Astrocyte (in vitro differentiated cells and primary cell): ENCODE measurements around the gene PPP2R3B. TPM values are rescaled to one million over a fixed set of nuclear protein-coding genes. Genes with fewer than 3 reads are reported as not detected.

ENCODE experiments used
- DNase-seq: peaks from one replicate; pipeline ENCODE4 v3.0.0-alpha.2; 2010; ENCODE audit warnings: low read depth
- FAIRE-seq: peaks from 2 replicates; lab custom pipeline; 2011; peaks lifted over from hg19 to GRCh38; lab: Jason Lieb, UNC
- H2AFZ ChIP-seq: 2 replicates; pipeline ENCODE4 v1.6.0; 2012; ENCODE audit warnings: low read depth, low read length, inconsistent platforms
- H3K27ac ChIP-seq: 2 replicates; pipeline ENCODE4 v1.5.1; 2011; ENCODE audit warnings: low read depth, low read length, inconsistent platforms
- H3K27me3 ChIP-seq: 2 replicates; pipeline ENCODE4 v1.6.0; 2011; ENCODE audit warnings: low read length, inconsistent platforms; ENCODE audit not compliant: insufficient read depth
- H3K36me3 ChIP-seq: 2 replicates; pipeline ENCODE4 v1.5.1; 2011; ENCODE audit warnings: low read length, inconsistent platforms; ENCODE audit not compliant: insufficient read depth
- H3K4me1 ChIP-seq: 2 replicates; pipeline ENCODE4 v1.5.1; 2011; ENCODE audit warnings: low read length, inconsistent platforms; ENCODE audit not compliant: insufficient read depth
- H3K4me2 ChIP-seq: 2 replicates; pipeline ENCODE4 v1.6.0; 2012; ENCODE audit warnings: low read length, inconsistent platforms
- H3K4me3 ChIP-seq: 2 replicates; pipeline ENCODE4 v1.5.1; 2011; ENCODE audit warnings: low read depth, mild to moderate bottlenecking, low read length, inconsistent platforms; ENCODE audit not compliant: insufficient read depth
- H3K79me2 ChIP-seq: 2 replicates; pipeline ENCODE4 v1.6.0; 2012; ENCODE audit warnings: mild to moderate bottlenecking, low read length, inconsistent platforms; ENCODE audit not compliant: insufficient read depth
- H3K9ac ChIP-seq: 2 replicates; pipeline ENCODE4 v1.6.0; 2012; ENCODE audit warnings: mild to moderate bottlenecking, low read length, inconsistent platforms
- H3K9me3 ChIP-seq: 2 replicates; pipeline ENCODE4 v1.5.1; 2012; ENCODE audit warnings: low read depth, mild to moderate bottlenecking, low read length, inconsistent platforms; ENCODE audit not compliant: insufficient read depth
- H4K20me1 ChIP-seq: 2 replicates; pipeline ENCODE4 v1.6.0; 2012; ENCODE audit warnings: low read length, inconsistent platforms; ENCODE audit not compliant: insufficient read depth
- H3K27ac Mint-ChIP-seq: one replicate; pipeline ENCODE4 v1.8.0; 2021; ENCODE audit warnings: mild to moderate bottlenecking, mixed read lengths; ENCODE audit not compliant: unreplicated experiment
- H3K27me3 Mint-ChIP-seq: one replicate; pipeline ENCODE4 v1.8.0; 2021; ENCODE audit warnings: low read depth, mixed read lengths; ENCODE audit not compliant: unreplicated experiment
- H3K36me3 Mint-ChIP-seq: one replicate; pipeline ENCODE4 v1.8.0; 2021; ENCODE audit warnings: low read depth, mixed read lengths; ENCODE audit not compliant: unreplicated experiment
- H3K4me1 Mint-ChIP-seq: one replicate; pipeline ENCODE4 v1.8.0; 2021; ENCODE audit warnings: low read depth, mixed read lengths; ENCODE audit not compliant: unreplicated experiment
- H3K4me3 Mint-ChIP-seq: one replicate; pipeline ENCODE4 v1.8.0; 2021; ENCODE audit warnings: mild to moderate bottlenecking, moderate library complexity, mixed read lengths; ENCODE audit not compliant: unreplicated experiment
- H3K9me3 Mint-ChIP-seq: one replicate; pipeline ENCODE4 v1.8.0; 2021; ENCODE audit warnings: mild to moderate bottlenecking, mixed read lengths; ENCODE audit not compliant: unreplicated experiment
- CTCF ChIP-seq: IDR thresholded peaks from 2 replicates; pipeline ENCODE4 v1.5.1; 2011; ENCODE audit warnings: low read depth, mild to moderate bottlenecking, inconsistent platforms, low read length, moderate library complexity; ENCODE audit not compliant: insufficient read depth
- EZH2 ChIP-seq: IDR thresholded peaks from 2 replicates; pipeline ENCODE4 v1.6.1; 2012; ENCODE audit warnings: mild to moderate bottlenecking, low read length, inconsistent platforms; ENCODE audit not compliant: insufficient read depth
- total RNA-seq: library from RNA; stranded (reverse); gene quantifications from 2 replicates; pipeline ENCODE4 v1.2.1, GENCODE V29; 2021

PPP2R3B gene
- total RNA-seq, 1 donor from 2014 or later = 44.7 TPM

GRCh38 chrX:311156-312129 is 75.3 kb downstream of the PPP2R3B start:
- no peak overlapping the region for H3K9ac ChIP-seq
- H2AFZ ChIP-seq = no peak overlapping the region
- no peaks in the 10 kb centered on the region for H3K9me3 ChIP-seq
- no peak overlapping the region for H3K4me2 ChIP-seq
- Mint-ChIP-seq H3K27ac (no peak overlapping the region), H3K4me1 (no peaks in the 10 kb centered on the region), H3K27me3 (no peaks in the 10 kb centered on the region), H3K9me3 (no peaks in the 10 kb centered on the region), H3K4me3 (no peak overlapping the region), H3K36me3 (peaks cover 11% of the 10 kb centered on the region)
- H3K4me3 ChIP-seq = no peak overlapping the region
- no peak for FAIRE-seq
- peaks cover 16% of the 10 kb centered on the region for H4K20me1 ChIP-seq
- H3K79me2 ChIP-seq = peaks cover 4% of the 10 kb centered on the region
- TF ChIP-seq EZH2 (no peak), CTCF (no peak)
- H3K27ac ChIP-seq = no peak overlapping the region
- H3K36me3 ChIP-seq = peaks cover 18% of the 10 kb centered on the region
- no peaks in the 10 kb centered on the region for H3K27me3 ChIP-seq
- H3K4me1 ChIP-seq = no peaks in the 10 kb centered on the region
- DNase-seq = no peak

- Mint-ChIP-seq H3K4me1 (no peaks in the 10 kb centered on the region), H3K4me3 (no peak overlapping the region), H3K36me3 (peaks cover 13% of the 10 kb centered on the region), H3K27ac (no peak overlapping the region), H3K27me3 (no peaks in the 10 kb centered on the region), H3K9me3 (no peaks in the 10 kb centered on the region)
- H3K9ac ChIP-seq = no peak overlapping the region
- no peak for DNase-seq
- H3K4me2 ChIP-seq = no peak overlapping the region
- no peaks in the 10 kb centered on the region for H3K4me1 ChIP-seq
- H3K27ac ChIP-seq = no peak overlapping the region
- H3K9me3 ChIP-seq = no peaks in the 10 kb centered on the region
- peaks cover 24% of the 10 kb centered on the region for H3K36me3 ChIP-seq
- H2AFZ ChIP-seq = no peak overlapping the region
- no peak overlapping the region for H3K4me3 ChIP-seq
- H4K20me1 ChIP-seq = peaks cover 15% of the 10 kb centered on the region
- TF ChIP-seq EZH2 = no peak
- TF ChIP-seq CTCF = no peak
- H3K79me2 ChIP-seq = no peaks in the 10 kb centered on the region
- no peaks in the 10 kb centered on the region for H3K27me3 ChIP-seq
- FAIRE-seq = no peak
Measured at GRCh38 chrX:310621-311155, 76.0 kb downstream of the PPP2R3B start.
